Caco-2 (cell line): ENCODE data around the gene PSEN1. TPM values are rescaled to one million over a fixed set of nuclear protein-coding genes. Genes with fewer than 3 reads are reported as not detected.
"Not testable (repeated sequence)": the region's sequence is repeated elsewhere in the genome, so short reads cannot be mapped to it uniquely, and the experiment has no call there.

ENCODE experiments used
- BruUV-seq: library from RNA; stranded (reverse); fragments of 400-500 nt; replicated peaks from 2 replicates; lab custom pipeline; 2021; lab: Mats Ljungman, UMichigan
- CTCF ChIA-PET: fragments of 300-600 bp; sonication (Branson Sonifier 250); formaldehyde crosslinking; loops from one replicate; lab custom pipeline; 2022; ENCODE audit warnings: antibody characterized with exemption; lab: Charles Lee
- POLR2A ChIA-PET: fragments of 300-600 bp; sonication (Branson Sonifier 250); formaldehyde crosslinking; loops from one replicate; lab custom pipeline; 2022; ENCODE audit warnings: antibody characterized with exemption; lab: Charles Lee
- DNase-seq, 2 experiments: peaks; one replicate each; pipeline versions ENCODE4 v3.0.0 to v3.0.0-alpha.2; 2020 to 2022
- H3K27me3 ChIP-seq: replicated peaks from 2 replicates; pipeline ENCODE4 v1.6.0; 2011; ENCODE audit warnings: low read length; ENCODE audit not compliant: control insufficient read depth, insufficient read depth
- H3K36me3 ChIP-seq: 2 replicates; pipeline ENCODE4 v1.5.1; 2011; ENCODE audit warnings: low read length; ENCODE audit not compliant: control insufficient read depth, insufficient read depth
- H3K4me1 ChIP-seq: fragments of 250-450 bp; sonication (Bioruptor Pico); 2 replicates; pipeline ENCODE4 v1.5.1; 2020; ENCODE audit warnings: mild to moderate bottlenecking
- H3K4me3 ChIP-seq: 2 replicates; pipeline ENCODE4 v1.5.1; 2011; ENCODE audit warnings: low read depth, mild to moderate bottlenecking, control low read depth, low read length
- H3K9me3 ChIP-seq: fragments of 250-450 bp; sonication (Bioruptor Pico); 2 replicates; pipeline ENCODE4 v1.5.1; 2020; ENCODE audit warnings: mild to moderate bottlenecking, moderate library complexity
- H3K27ac Mint-ChIP-seq: one replicate; pipeline ENCODE4 v1.8.0; 2022; ENCODE audit warnings: mixed read lengths; ENCODE audit not compliant: unreplicated experiment
- H3K27me3 Mint-ChIP-seq: one replicate; pipeline ENCODE4 v1.8.0; 2022; ENCODE audit warnings: mixed read lengths; ENCODE audit not compliant: insufficient read depth, unreplicated experiment
- H3K36me3 Mint-ChIP-seq: one replicate; pipeline ENCODE4 v1.8.0; 2022; ENCODE audit warnings: mild to moderate bottlenecking, mixed read lengths; ENCODE audit not compliant: insufficient read depth, unreplicated experiment
- H3K4me1 Mint-ChIP-seq: one replicate; pipeline ENCODE4 v1.8.0; 2022; ENCODE audit warnings: low read depth, mixed read lengths; ENCODE audit not compliant: unreplicated experiment
- H3K4me3 Mint-ChIP-seq: one replicate; pipeline ENCODE4 v1.8.0; 2022; ENCODE audit warnings: mild to moderate bottlenecking, moderate library complexity, mixed read lengths; ENCODE audit not compliant: unreplicated experiment
- H3K9me3 Mint-ChIP-seq: one replicate; pipeline ENCODE4 v1.8.0; 2022; ENCODE audit warnings: mixed read lengths; ENCODE audit not compliant: unreplicated experiment
- CTCF ChIP-seq, 2 experiments: fragments of 200-600 bp in 1 of 2; IDR thresholded peaks; 1 replicate in 1 of 2; 2 replicates in 1 of 2; pipeline versions ENCODE4 v1.5.1 to v1.8.0; 2011 to 2022; ENCODE audit warnings: antibody characterized with exemption in 1 of 2, control low read depth in 1 of 2, inconsistent platforms in 1 of 2, low read depth in 1 of 2, low read length in 1 of 2, mild to moderate bottlenecking in 1 of 2, moderate library complexity in 1 of 2; ENCODE audit not compliant: insufficient read depth in 1 of 2, severe bottlenecking in 1 of 2, unreplicated experiment in 1 of 2
- intact Hi-C: fragments of 100-400 bp; cut with micrococcal nuclease; formaldehyde crosslinking; loops from one replicate; pipeline ENCODE4 v1.10.0; 2022; ENCODE audit not compliant: unreplicated experiment
- total RNA-seq: library from RNA; stranded (reverse); gene quantifications from 2 replicates; pipeline ENCODE4 v1.2.3, GENCODE V29; 2022

PSEN1 gene
- total RNA-seq, 1 experiment from 2014 or later, result 74.8 TPM

GRCh38 chr14:73191441-73191840, 55.1 kb downstream of the PSEN1 start:
- POLR2A ChIA-PET, result no interaction called here
- intact Hi-C loops, result no loop called here

GRCh38 chr14:73194306-73194705, 58.0 kb downstream of the PSEN1 start:
- H3K4me1 Mint-ChIP-seq, H3K27me3 Mint-ChIP-seq, H3K27me3 ChIP-seq, intact Hi-C loops, H3K4me1 ChIP-seq, H3K27ac Mint-ChIP-seq, BruUV-seq, H3K36me3 ChIP-seq, H3K9me3 Mint-ChIP-seq, DNase-seq, CTCF ChIA-PET, H3K9me3 ChIP-seq, H3K4me3 Mint-ChIP-seq, H3K4me3 ChIP-seq: not testable (repeated sequence)
- POLR2A ChIA-PET, result interaction anchor here (0.7 kb wide), 1 partner anchor 477 kb away, joined by 3 read pairs; no protein-coding TSS in a partner anchor
- peaks cover 88% of the 10 kb centered on the region for H3K36me3 Mint-ChIP-seq

More at GRCh38 chr14:73191441-73191840, 55.1 kb downstream of the PSEN1 start:
- H3K27me3 ChIP-seq, result no peaks in the 10 kb centered on the region
- DNase-seq, result no peak
- Mint-ChIP-seq H3K4me1 (no peaks in the 10 kb centered on the region), H3K27ac (no peak overlapping the region), H3K27me3 (no peaks in the 10 kb centered on the region), H3K36me3 (peaks cover 80% of the 10 kb centered on the region), H3K4me3 (no peak overlapping the region), H3K9me3 (no peaks in the 10 kb centered on the region)
- no TSS peak for BruUV-seq
- no peaks in the 10 kb centered on the region for H3K9me3 ChIP-seq
- H3K36me3 ChIP-seq, result peaks cover 1% of the 10 kb centered on the region; the same call in 1 of the 2 replicates
- CTCF ChIA-PET, result no interaction called here
- H3K4me1 ChIP-seq, result no peaks in the 10 kb centered on the region
- TF ChIP-seq CTCF (IDR thresholded peaks at IDR 0.05; ENCODE audit: insufficient read depth in 1 of 2, low read depth in 1 of 2, low read length in 1 of 2, severe bottlenecking in 1 of 2, unreplicated experiment in 1 of 2), result no peak
- no peak overlapping the region for H3K4me3 ChIP-seq

GRCh38 chr14:73198253-73198652, 61.9 kb downstream of the PSEN1 start:
- Histone ChIP-seq H3K9me3 (no peaks in the 10 kb centered on the region), H3K4me1 (no peaks in the 10 kb centered on the region), H3K4me3 (no peak overlapping the region), H3K36me3 (peaks cover 2% of the 10 kb centered on the region; the same call in 1 of the 2 replicates), H3K27me3 (no peaks in the 10 kb centered on the region)
- Mint-ChIP-seq H3K36me3 (peaks cover 83% of the 10 kb centered on the region), H3K9me3 (no peaks in the 10 kb centered on the region), H3K27me3 (no peaks in the 10 kb centered on the region), H3K4me3 (no peak overlapping the region), H3K4me1 (no peaks in the 10 kb centered on the region), H3K27ac (no peak overlapping the region)
- no peak for TF ChIP-seq CTCF (IDR thresholded peaks at IDR 0.05; ENCODE audit: insufficient read depth in 1 of 2, low read depth in 1 of 2, low read length in 1 of 2, severe bottlenecking in 1 of 2, unreplicated experiment in 1 of 2)
- intact Hi-C loops, result no loop called here
- no TSS peak for BruUV-seq
- no peak for DNase-seq
- ChIA-PET CTCF (no interaction called here), POLR2A (no interaction called here)

- H3K36me3 ChIP-seq, result peaks cover 2% of the 10 kb centered on the region; the same call in 1 of the 2 replicates
- CTCF ChIA-PET, result no interaction called here
- H3K9me3 ChIP-seq, result no peaks in the 10 kb centered on the region
- BruUV-seq, result no TSS peak
- no peak for TF ChIP-seq CTCF (IDR thresholded peaks at IDR 0.05; ENCODE audit: insufficient read depth in 1 of 2, low read depth in 1 of 2, low read length in 1 of 2, severe bottlenecking in 1 of 2, unreplicated experiment in 1 of 2)
- no peak for DNase-seq
- H3K4me3 Mint-ChIP-seq, result no peak overlapping the region
- H3K4me1 ChIP-seq, result no peaks in the 10 kb centered on the region
- peaks cover 10% of the 10 kb centered on the region for H3K9me3 Mint-ChIP-seq
- POLR2A ChIA-PET, result no interaction called here
- H3K4me3 ChIP-seq, result no peak overlapping the region
- intact Hi-C loops, result no loop called here
- no peaks in the 10 kb centered on the region for H3K4me1 Mint-ChIP-seq
- no peaks in the 10 kb centered on the region for H3K27me3 ChIP-seq
- peaks cover 80% of the 10 kb centered on the region for H3K36me3 Mint-ChIP-seq
- no peak overlapping the region for H3K27ac Mint-ChIP-seq
- no peaks in the 10 kb centered on the region for H3K27me3 Mint-ChIP-seq
These were observed 67.2 kb downstream of the PSEN1 start for GRCh38 chr14:73203527-73203926.
